ENCODE measurements around the gene UBE2Q1.

The UBE2Q1 gene

GRCh38 chr1:154501423-154502065 is 56.9 kb downstream of the UBE2Q1 start:
- no peak for DNase-seq

GRCh38 chr1:154500533-154500932 is 57.9 kb downstream of the UBE2Q1 start:
- DNase-seq, result no peak

- no peak for DNase-seq
Measured at GRCh38 chr1:154499446-154499845, 59.0 kb downstream of the UBE2Q1 start.

Measured in fibroblast of skin of right biceps (primary cell).